ENCODE results near the gene ODAD4. TPM values are rescaled to one million over a fixed set of nuclear protein-coding genes. Genes with fewer than 3 reads are reported as not detected.
A peak's percentile ranks its signal among the peaks of the same experiment; 100 is the strongest.

The ODAD4 gene
- total and polyA plus RNA-seq, 2 of the 4 experiments (the other 2 are of a cell fraction): 0.38 to 0.54 TPM

- no peak for TF ChIP-seq SMC3 (IDR thresholded peaks at IDR 0.05; ENCODE audit: low read depth, low read length)
Measured at GRCh38 chr17:41906465-41907184, 23.8 kb upstream of the ODAD4 start (continued).

- no peak overlapping the region for H2AFZ ChIP-seq (replicated peaks; ENCODE audit: low read length, poor library complexity)
- peak overlapping the region; percentile 91 for H2AK9ac ChIP-seq (replicated peaks; ENCODE audit: low read depth, low read length, poor library complexity)
- peak overlapping the region; percentile 93 for H3K4ac ChIP-seq (ENCODE audit: low read depth, low read length)
- peak overlapping the region; percentile 89; the same call in 1 of the 2 replicates for H3K23ac ChIP-seq (ENCODE audit: low read depth, low read length)
- H3K4me3 ChIP-seq (ENCODE audit: insufficient read depth, low read depth, low read length): no peak overlapping the region
- no TSS peak for BruUV-seq (replicated peaks)
- peak overlapping the region; percentile 31; the same call in 1 of the 2 replicates for H2BK120ac ChIP-seq (ENCODE audit: low read depth, low read length)
- peaks cover 41% of the 10 kb centered on the region for H3K9me1 ChIP-seq (ENCODE audit: insufficient read depth, low read length)
- H4K20me1 ChIP-seq (ENCODE audit: insufficient read depth, low read length): peaks cover 39% of the 10 kb centered on the region
- dilution Hi-C loops (cut with HindIII; ENCODE audit: low sequenced_read_pairs, unreplicated experiment): no loop called here
- peak overlapping the region; percentile 65; the same call in 1 of the 2 replicates for H4K5ac ChIP-seq (ENCODE audit: low read depth, low read length)
- peaks cover 63 to 85% of the 10 kb centered on the region in 2 experiments for H3K79me1 ChIP-seq (ENCODE audit: low read depth in 1 of 2, low read length in 2 of 2)
- H3K9ac ChIP-seq (ENCODE audit: low read depth, low read length): 0 out of 2 replicates have a peak overlapping the region, but pooled peaks have one; percentile 2
- peak overlapping the region; percentile 53 for H3K18ac ChIP-seq (ENCODE audit: low read depth, low read length)
- peak overlapping the region; percentile 78 for H2BK5ac ChIP-seq (ENCODE audit: low read depth, low read length, poor library complexity, severe bottlenecking)
- DNase-seq (peak; percentile 82), ATAC-seq (ENCODE audit: low read depth) (peak; percentile 28)
- CTCF ChIA-PET: no interaction called here
- peak overlapping the region; percentile 73; the same call in 1 of the 2 replicates for H4K91ac ChIP-seq (ENCODE audit: insufficient read depth, low read depth, low read length)
- H3K27me3 ChIP-seq (ENCODE audit: control insufficient read depth, insufficient read depth, low read length): no peaks in the 10 kb centered on the region
- peak overlapping the region; percentile 29 to 68; a peak in 3 of 4 replicates for H4K8ac ChIP-seq (ENCODE audit: low read depth in 2 of 2, low read length in 2 of 2)
- in situ Hi-C loops (cut with MboI; ENCODE audit: low sequenced_read_pairs): no loop called here
- H3K9me3 ChIP-seq (ENCODE audit: control insufficient read depth, insufficient read depth, low read length): no peaks in the 10 kb centered on the region
- H3K4me2 ChIP-seq (ENCODE audit: low read depth, low read length): peak overlapping the region; percentile 29; the same call in 1 of the 2 replicates
- H2BK15ac ChIP-seq (ENCODE audit: low read depth, low read length): peak overlapping the region; percentile 71; the same call in 2 of the 3 replicates
- intact Hi-C loops (cut with micrococcal nuclease): no loop called here
- peak overlapping the region; percentile 68 for H3K14ac ChIP-seq (replicated peaks; ENCODE audit: low read depth, low read length)
- H2AK5ac ChIP-seq (ENCODE audit: low read depth, low read length): peak overlapping the region; percentile 99
- H3K27ac ChIP-seq (ENCODE audit: insufficient read depth, low read length): peak overlapping the region; percentile 58
- peaks cover 33% of the 10 kb centered on the region for H3K4me1 ChIP-seq (ENCODE audit: control insufficient read depth, insufficient read depth, low read length)
- peaks cover 77% of the 10 kb centered on the region for H3K36me3 ChIP-seq (ENCODE audit: control insufficient read depth, insufficient read depth, low read length)
- POLR2A ChIA-PET (ENCODE audit: unreplicated experiment): interaction anchor here (0.7 kb wide), 1 partner anchor 16 kb away, joined by 15 read pairs; no protein-coding TSS in a partner anchor
- H3K56ac ChIP-seq (ENCODE audit: extremely low read depth, insufficient read depth, low read length): peak overlapping the region; percentile 29; the same call in 1 of the 2 replicates
- 36% methylated on average over 3 of the region's 8 CpGs; no CpG with 5 or more reads in 1 of the 2 experiments for WGBS, 2 experiments (ENCODE audit: extremely low coverage in 2 of 2, insufficient read length in 1 of 2)
- peak overlapping the region; percentile 43 for H2BK20ac ChIP-seq (ENCODE audit: low read depth, low read length)
- TF ChIP-seq RCOR1 (IDR thresholded peaks at IDR 0.05; ENCODE audit: insufficient replicate concordance, low read length) (no peak), ELK1 (IDR thresholded peaks at IDR 0.05; ENCODE audit: borderline replicate concordance, low read depth, low read length) (no peak), NFE2L2 (IDR thresholded peaks at IDR 0.05; ENCODE audit: low read depth, low read length) (no peak), MAZ (IDR thresholded peaks at IDR 0.05; ENCODE audit: borderline replicate concordance, low read depth, low read length) (peak; percentile 66; the same call in 1 of the 2 replicates), FOS (IDR thresholded peaks at IDR 0.05; ENCODE audit: low read depth, low read length) (peak; percentile 86), RAD21 (IDR thresholded peaks at IDR 0.05; ENCODE audit: low read length) (0 out of 2 replicates have a peak, but pooled peaks have one; percentile 18), POLR2A (IDR thresholded peaks at IDR 0.05; ENCODE audit: low read depth, low read length) (no peak), MAFK (IDR thresholded peaks at IDR 0.05; ENCODE audit: low read depth, low read length) (no peak), MXI1 (IDR thresholded peaks at IDR 0.05; ENCODE audit: borderline replicate concordance, low read depth, low read length) (no peak), CHD1 (IDR thresholded peaks at IDR 0.05; ENCODE audit: low read depth, low read length) (no peak), RFX5 (IDR thresholded peaks at IDR 0.05; ENCODE audit: low read depth, low read length) (no peak), BHLHE40 (IDR thresholded peaks at IDR 0.05; ENCODE audit: low read depth, low read length) (peak; percentile 10; the same call in 1 of the 2 replicates), USF2 (IDR thresholded peaks at IDR 0.05; ENCODE audit: low read depth, low read length) (no peak), CEBPB (IDR thresholded peaks at IDR 0.05; ENCODE audit: low read depth, low read length) (no peak), SMC3 (IDR thresholded peaks at IDR 0.05; ENCODE audit: low read depth, low read length) (no peak)
Measured at GRCh38 chr17:41907185-41907556, 23.2 kb upstream of the ODAD4 start.
